Measurements from ENCODE around the gene C1orf174. TPM values are rescaled to one million over a fixed set of nuclear protein-coding genes. Genes with fewer than 3 reads are reported as not detected.

The C1orf174 gene
- total and polyA plus RNA-seq, 2 of the 4 experiments (the other 2 are of a cell fraction), result 26.7 to 45.7 TPM

DNA sequence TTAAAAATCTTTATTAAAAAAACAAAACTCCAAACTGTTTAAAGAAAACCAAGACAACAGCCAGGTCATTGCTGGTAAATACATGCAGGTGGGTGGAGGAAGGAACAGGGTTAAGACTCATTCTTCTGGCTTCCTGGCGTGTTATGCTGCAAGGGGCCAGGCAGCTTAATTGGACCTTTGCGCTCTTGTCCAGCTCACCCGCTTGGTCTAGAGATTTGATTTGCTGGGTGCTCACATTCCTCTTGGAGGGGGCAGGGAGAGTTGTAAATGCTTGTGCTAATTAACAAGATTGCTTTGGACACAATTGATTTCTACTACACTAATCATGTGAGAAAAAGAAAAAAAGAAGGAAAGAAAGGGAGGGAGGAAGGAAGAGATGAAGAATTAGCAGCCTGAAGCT is 53.5 kb downstream of the C1orf174 start:
- in situ Hi-C loops (cut with MboI; ENCODE audit: low sequenced_read_pairs), result no loop called here
- H2AK9ac ChIP-seq (replicated peaks; ENCODE audit: low read depth, low read length, poor library complexity), result no peak overlapping the region
- H2BK5ac ChIP-seq (ENCODE audit: low read depth, low read length, poor library complexity, severe bottlenecking), result no peak overlapping the region
- H4K8ac ChIP-seq (ENCODE audit: low read depth in 2 of 2, low read length in 2 of 2), result no peak overlapping the region
- no peaks in the 10 kb centered on the region for H3K4me1 ChIP-seq (ENCODE audit: control insufficient read depth, insufficient read depth, low read length)
- ChIA-PET CTCF (interaction anchor here (0.9 kb wide), 1 partner anchor 19 kb away, joined by 3 read pairs; no protein-coding TSS in a partner anchor), POLR2A (ENCODE audit: unreplicated experiment) (no interaction called here)
- no peak overlapping the region for H3K56ac ChIP-seq (ENCODE audit: extremely low read depth, insufficient read depth, low read length)
- no peak overlapping the region for H2AFZ ChIP-seq (replicated peaks; ENCODE audit: low read length, poor library complexity)
- H3K27me3 ChIP-seq (ENCODE audit: control insufficient read depth, insufficient read depth, low read length), result no peaks in the 10 kb centered on the region
- H3K14ac ChIP-seq (replicated peaks; ENCODE audit: low read depth, low read length), result no peak overlapping the region
- intact Hi-C loops (cut with micrococcal nuclease), result no loop called here
- no peak overlapping the region for H2BK120ac ChIP-seq (ENCODE audit: low read depth, low read length)
- no peaks in the 10 kb centered on the region for H4K20me1 ChIP-seq (ENCODE audit: insufficient read depth, low read length)
- H4K91ac ChIP-seq (ENCODE audit: insufficient read depth, low read depth, low read length), result no peak overlapping the region
- H3K4me2 ChIP-seq (ENCODE audit: low read depth, low read length), result no peak overlapping the region
- H3K9ac ChIP-seq (ENCODE audit: low read depth, low read length), result no peak overlapping the region
- no peaks in the 10 kb centered on the region for H3K9me3 ChIP-seq (ENCODE audit: control insufficient read depth, insufficient read depth, low read length)
- H2AK5ac ChIP-seq (ENCODE audit: low read depth, low read length), result no peak overlapping the region
- no CpG with 5 or more reads among the region's 3 CpGs for WGBS, 2 experiments (ENCODE audit: extremely low coverage in 2 of 2, insufficient read length in 1 of 2)
- no peak overlapping the region for H3K4me3 ChIP-seq (ENCODE audit: insufficient read depth, low read depth, low read length)
- H3K36me3 ChIP-seq (ENCODE audit: control insufficient read depth, insufficient read depth, low read length), result peaks cover 38% of the 10 kb centered on the region
- no peaks in the 10 kb centered on the region; a peak in 1 of 4 replicates for H3K79me1 ChIP-seq (ENCODE audit: low read depth in 1 of 2, low read length in 2 of 2)
- dilution Hi-C loops (cut with HindIII; ENCODE audit: low sequenced_read_pairs, unreplicated experiment), result no loop called here
- no TSS peak for BruUV-seq (replicated peaks)
- no peak overlapping the region for H3K18ac ChIP-seq (ENCODE audit: low read depth, low read length)
- no peak overlapping the region for H4K5ac ChIP-seq (ENCODE audit: low read depth, low read length)
- DNase-seq (no peak), ATAC-seq (ENCODE audit: low read depth) (no peak)
- no peaks in the 10 kb centered on the region for H3K9me1 ChIP-seq (ENCODE audit: insufficient read depth, low read length)
- no peak overlapping the region for H2BK15ac ChIP-seq (ENCODE audit: low read depth, low read length)
- no peak overlapping the region for H3K23ac ChIP-seq (ENCODE audit: low read depth, low read length)
- no peak overlapping the region for H2BK20ac ChIP-seq (ENCODE audit: low read depth, low read length)
- H3K27ac ChIP-seq (ENCODE audit: insufficient read depth, low read length), result no peak overlapping the region
- TF ChIP-seq CTCF (conservative IDR thresholded peaks at IDR 0.05; ENCODE audit: low read depth, low read length) (no peak), USF2 (IDR thresholded peaks at IDR 0.05; ENCODE audit: low read depth, low read length) (no peak), MAZ (IDR thresholded peaks at IDR 0.05; ENCODE audit: borderline replicate concordance, low read depth, low read length) (no peak), SMC3 (IDR thresholded peaks at IDR 0.05; ENCODE audit: low read depth, low read length) (no peak), ELK1 (IDR thresholded peaks at IDR 0.05; ENCODE audit: borderline replicate concordance, low read depth, low read length) (no peak), RCOR1 (IDR thresholded peaks at IDR 0.05; ENCODE audit: insufficient replicate concordance, low read length) (no peak), MAFK (IDR thresholded peaks at IDR 0.05; ENCODE audit: low read depth, low read length) (no peak), POLR2A (IDR thresholded peaks at IDR 0.05; ENCODE audit: low read depth, low read length) (no peak), CEBPB (IDR thresholded peaks at IDR 0.05; ENCODE audit: low read depth, low read length) (no peak), MXI1 (IDR thresholded peaks at IDR 0.05; ENCODE audit: borderline replicate concordance, low read depth, low read length) (no peak), BHLHE40 (IDR thresholded peaks at IDR 0.05; ENCODE audit: low read depth, low read length) (no peak), CHD1 (IDR thresholded peaks at IDR 0.05; ENCODE audit: low read depth, low read length) (no peak)
- H3K4ac ChIP-seq (ENCODE audit: low read depth, low read length), result no peak overlapping the region

All from IMR-90 (cell line).